NCI-H2081 (cell line): ENCODE measurements around the gene MAPK6.

ENCODE experiments used
- DNase-seq, 2 experiments: peaks; one replicate each; lab custom pipeline; 2025; lab: John Stamatoyannopoulos, UW

The MAPK6 gene

GRCh38 chr15:52010633-52011595 lies 8.1 kb upstream of the MAPK6 start:
- no peak for DNase-seq

- DNase-seq: peak; percentile 70 to 81
Observed at GRCh38 chr15:52011711-52012144, 7.3 kb upstream of the MAPK6 start.

GRCh38 chr15:52012210-52012609 lies 6.8 kb upstream of the MAPK6 start:
- DNase-seq: no peak

GRCh38 chr15:52013151-52013791 lies 5.7 kb upstream of the MAPK6 start:
- DNase-seq: no peak

- DNase-seq: no peak
Observed at GRCh38 chr15:52014616-52015015, 4.4 kb upstream of the MAPK6 start.

- no peak for DNase-seq
Observed at GRCh38 chr15:52016316-52016715, 2.7 kb upstream of the MAPK6 start.

- no peak for DNase-seq
Observed at GRCh38 chr15:52018244-52018643, 775 bp upstream of the MAPK6 start.

GRCh38 chr15:52019394-52020220 lies 588 bp downstream of the MAPK6 start:
- peak; percentile 55 to 65 for DNase-seq

- DNase-seq: no peak
Observed at GRCh38 chr15:52020221-52021085, 1.4 kb downstream of the MAPK6 start.

GRCh38 chr15:52021128-52021671 lies 2.2 kb downstream of the MAPK6 start:
- peak in 1 of 2 experiments; percentile 12 for DNase-seq

GRCh38 chr15:52021892-52022540 lies 3.0 kb downstream of the MAPK6 start:
- no peak for DNase-seq

GRCh38 chr15:52023169-52023922 lies 4.3 kb downstream of the MAPK6 start:
- DNase-seq: no peak

GRCh38 chr15:52028431-52029093 lies 9.5 kb downstream of the MAPK6 start:
- no peak for DNase-seq

GRCh38 chr15:52030010-52030409 lies 11.0 kb downstream of the MAPK6 start:
- no peak for DNase-seq

- no peak for DNase-seq
Observed at GRCh38 chr15:52031556-52031955, 12.5 kb downstream of the MAPK6 start.

- no peak for DNase-seq
Observed at GRCh38 chr15:52037889-52038505, 19.0 kb downstream of the MAPK6 start.

GRCh38 chr15:52039925-52040781 lies 21.1 kb downstream of the MAPK6 start:
- DNase-seq: no peak
